A549 treated with CORT108297 at 1 μM for 4 hours (cell line): ENCODE results near the gene RBM48. TPM values are rescaled to one million over a fixed set of nuclear protein-coding genes. Genes with fewer than 3 reads are reported as not detected.

Experiments used
- total RNA-seq: library from RNA; stranded (reverse); fragments of 200-300 nt; extraction: Qiagen RNA extraction; gene quantifications from 5 replicates; pipeline ENCODE4 v1.2.3, GENCODE V29; 2022

RBM48 gene
- total RNA-seq, result 6.1 to 8.3 TPM (median 6.3 TPM) in 5 replicates

GRCh38 chr7:92528188-92528957 lies at the start of gene RBM48, which contains the start of gene PEX1:
RBM48 (plus strand) TSS chr7:92528795; CDS start chr7:92528814, 19 bp downstream.
PEX1 (minus strand) TSS chr7:92528520; CDS start chr7:92528435, 85 bp downstream.

Other genes starting within 250 kb of the RBM48 start
- 18.1 to 22.0 TPM (median 18.9 TPM) in 5 replicates for gene GATAD1, start 81.3 kb upstream of the RBM48 start, total RNA-seq
- 0.09 TPM in 1 of 5 replicates, not detected in the others for gene ERVW-1, start 50.8 kb upstream of the RBM48 start, total RNA-seq
- gene PEX1, start 275 bp upstream of the RBM48 start, total RNA-seq, result 4.1 to 7.2 TPM (median 5.8 TPM) in 5 replicates
- 24.2 to 30.6 TPM (median 25.9 TPM) in 5 replicates for gene FAM133B, start 61.6 kb downstream of the RBM48 start, total RNA-seq